WI38 (cell line): ENCODE results near the gene FTO.

Experiments used
- H3K4me3 ChIP-seq: 2 replicates; pipeline ENCODE4 v1.5.1; 2011; ENCODE audit warnings: low read depth, mild to moderate bottlenecking, control low read depth, low read length
- TF ChIP-seq, protein P1 (sequence below): IDR thresholded peaks from 2 replicates; pipeline ENCODE4 v1.5.1; 2012; ENCODE audit warnings: low read depth, mild to moderate bottlenecking, control low read depth, low read length

Gene FTO

GRCh38 chr16:53973021-53973420 is 269.1 kb downstream of the FTO start:
- H3K4me3 ChIP-seq, result no peak overlapping the region
- TF ChIP-seq, protein P1, sequence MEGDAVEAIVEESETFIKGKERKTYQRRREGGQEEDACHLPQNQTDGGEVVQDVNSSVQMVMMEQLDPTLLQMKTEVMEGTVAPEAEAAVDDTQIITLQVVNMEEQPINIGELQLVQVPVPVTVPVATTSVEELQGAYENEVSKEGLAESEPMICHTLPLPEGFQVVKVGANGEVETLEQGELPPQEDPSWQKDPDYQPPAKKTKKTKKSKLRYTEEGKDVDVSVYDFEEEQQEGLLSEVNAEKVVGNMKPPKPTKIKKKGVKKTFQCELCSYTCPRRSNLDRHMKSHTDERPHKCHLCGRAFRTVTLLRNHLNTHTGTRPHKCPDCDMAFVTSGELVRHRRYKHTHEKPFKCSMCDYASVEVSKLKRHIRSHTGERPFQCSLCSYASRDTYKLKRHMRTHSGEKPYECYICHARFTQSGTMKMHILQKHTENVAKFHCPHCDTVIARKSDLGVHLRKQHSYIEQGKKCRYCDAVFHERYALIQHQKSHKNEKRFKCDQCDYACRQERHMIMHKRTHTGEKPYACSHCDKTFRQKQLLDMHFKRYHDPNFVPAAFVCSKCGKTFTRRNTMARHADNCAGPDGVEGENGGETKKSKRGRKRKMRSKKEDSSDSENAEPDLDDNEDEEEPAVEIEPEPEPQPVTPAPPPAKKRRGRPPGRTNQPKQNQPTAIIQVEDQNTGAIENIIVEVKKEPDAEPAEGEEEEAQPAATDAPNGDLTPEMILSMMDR, result no peak

GRCh38 chr16:53974484-53975080 is 270.6 kb downstream of the FTO start:
- H3K4me3 ChIP-seq, result no peak overlapping the region
- TF ChIP-seq, protein P1, result no peak

- TF ChIP-seq, protein P1, result no peak
- no peak overlapping the region for H3K4me3 ChIP-seq
Measured at GRCh38 chr16:53980675-53981074, 276.7 kb downstream of the FTO start.

DNA sequence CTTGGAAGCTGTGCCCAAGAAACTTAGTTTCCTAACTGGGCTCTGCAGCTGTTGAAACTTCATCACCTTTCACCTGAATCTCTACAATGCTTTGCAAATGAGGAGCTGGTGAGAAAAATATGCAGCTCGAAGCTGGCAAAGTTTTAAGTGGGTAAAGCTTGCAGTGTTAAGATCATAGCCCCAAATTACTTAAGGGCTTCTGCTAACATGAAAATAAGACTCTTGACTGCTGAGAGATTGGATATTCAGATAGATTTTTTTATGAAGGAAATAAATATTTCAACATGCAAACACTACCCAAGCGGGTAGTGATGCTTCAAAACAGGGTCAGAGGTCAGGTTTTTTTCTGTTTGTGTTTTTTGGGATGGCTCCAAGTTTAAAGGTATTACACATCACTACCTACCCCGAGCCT is 278.7 kb downstream of the FTO start:
- H3K4me3 ChIP-seq, result no peak overlapping the region
- TF ChIP-seq, protein P1, result no peak

GRCh38 chr16:53984936-53985335 is 281.0 kb downstream of the FTO start:
- TF ChIP-seq, protein P1, result no peak
- H3K4me3 ChIP-seq, result no peak overlapping the region

DNA sequence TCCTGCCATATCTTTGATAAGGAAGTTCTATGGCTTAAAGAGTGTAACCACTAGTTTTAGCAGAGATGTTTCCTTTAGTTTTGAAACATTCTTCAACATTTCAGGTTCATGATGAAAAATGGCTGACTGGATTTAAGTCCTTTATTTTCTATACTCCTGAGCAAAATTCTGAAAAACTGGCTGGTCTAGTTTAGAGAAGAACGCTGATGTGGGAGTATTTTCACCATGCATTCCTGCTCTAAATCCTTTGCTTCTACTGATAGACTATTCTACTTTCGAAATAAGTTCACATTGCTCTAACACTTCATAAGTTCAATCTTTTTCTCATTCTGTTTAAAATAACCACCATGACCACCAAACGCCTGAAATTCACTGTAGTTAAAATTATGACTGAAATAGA is 281.9 kb downstream of the FTO start:
- no peak overlapping the region for H3K4me3 ChIP-seq
- TF ChIP-seq, protein P1, result no peak

DNA sequence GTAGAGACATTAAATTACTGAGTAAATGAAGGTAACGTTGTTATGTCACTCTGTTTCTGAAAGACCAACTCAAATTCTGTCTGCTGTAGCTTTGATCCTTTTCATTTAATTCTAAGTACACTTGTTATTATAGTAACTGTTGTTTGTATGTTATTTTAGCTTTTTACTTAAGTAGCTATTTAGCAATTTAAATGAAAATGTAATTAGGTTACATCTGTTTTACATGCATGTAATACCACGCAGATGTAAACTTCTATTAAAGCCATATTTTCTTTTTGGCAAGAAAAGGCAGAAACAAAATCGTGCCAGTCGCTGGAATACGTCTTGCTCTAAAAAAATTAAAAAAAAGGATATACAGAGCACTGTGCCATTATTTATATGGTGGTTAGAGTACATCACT is 282.8 kb downstream of the FTO start:
- H3K4me3 ChIP-seq, result no peak overlapping the region
- TF ChIP-seq, protein P1, result no peak
